Peyer's patch (tissue), 4 donors: Measurements from ENCODE around the gene EYS. TPM values are rescaled to one million over a fixed set of nuclear protein-coding genes. Genes with fewer than 3 reads are reported as not detected.

Experiments used
- DNase-seq, 3 donors: peaks; one replicate each; pipeline ENCODE4 v3.0.0-alpha.2; 2017 to 2019
- H3K27ac ChIP-seq, 4 donors: fragments of 200-600 bp; sonication (generic); one replicate each; pipeline ENCODE4 v1.5.1; 2016 to 2019
- H3K27me3 ChIP-seq, 2 donors: fragments of 200-600 bp; sonication (generic); one replicate each; pipeline ENCODE4 v1.5.1; 2019
- H3K36me3 ChIP-seq, 3 donors: fragments of 200-600 bp; sonication (generic); one replicate each; pipeline ENCODE4 v1.5.1; 2016 to 2019
- H3K4me1 ChIP-seq, 4 donors: fragments of 200-600 bp; sonication (generic); one replicate each; pipeline ENCODE4 v1.5.1; 2016 to 2019
- H3K4me3 ChIP-seq, 4 donors: fragments of 200-600 bp; sonication (generic); 1 replicate in 3 of 4; 2 replicates in 1 of 4; pipeline ENCODE4 v1.5.1; 2016 to 2019; ENCODE audit warnings: mild to moderate bottlenecking in 1 of 4
- H3K9me3 ChIP-seq, 4 donors: fragments of 200-600 bp; sonication (generic); one replicate each; pipeline ENCODE4 v1.5.1; 2016 to 2019; ENCODE audit warnings: mild to moderate bottlenecking in 1 of 4
- POLR2A ChIP-seq, 2 donors: fragments of 450-650 bp; IDR thresholded peaks; one replicate each; pipeline ENCODE4 v1.5.1; 2017; ENCODE audit warnings: antibody characterized with exemption in 2 of 2, mild to moderate bottlenecking in 2 of 2, moderate library complexity in 2 of 2
- total RNA-seq, 4 donors: library from RNA; depleted of rRNA; stranded (reverse); fragments of >200 nt; gene quantifications; one replicate each; pipeline ENCODE4 v1.1.0, GENCODE V29; 2016
- TF ChIP-seq, protein P1 (sequence below), 6 experiments: fragments of 450-650 bp in 4 of 6; fragments of 200-600 bp in 2 of 6; sonication (generic) in 1 of 6; IDR thresholded peaks; one replicate each; pipeline ENCODE4 v1.5.1; 2017 to 2019; ENCODE audit warnings: antibody characterized with exemption in 6 of 6, mild to moderate bottlenecking in 3 of 6, moderate library complexity in 1 of 6

EYS gene
- total RNA-seq, 4 donors from 2014 or later = 0.13 to 1.5 (median 0.35) TPM; not detected in 1

DNA sequence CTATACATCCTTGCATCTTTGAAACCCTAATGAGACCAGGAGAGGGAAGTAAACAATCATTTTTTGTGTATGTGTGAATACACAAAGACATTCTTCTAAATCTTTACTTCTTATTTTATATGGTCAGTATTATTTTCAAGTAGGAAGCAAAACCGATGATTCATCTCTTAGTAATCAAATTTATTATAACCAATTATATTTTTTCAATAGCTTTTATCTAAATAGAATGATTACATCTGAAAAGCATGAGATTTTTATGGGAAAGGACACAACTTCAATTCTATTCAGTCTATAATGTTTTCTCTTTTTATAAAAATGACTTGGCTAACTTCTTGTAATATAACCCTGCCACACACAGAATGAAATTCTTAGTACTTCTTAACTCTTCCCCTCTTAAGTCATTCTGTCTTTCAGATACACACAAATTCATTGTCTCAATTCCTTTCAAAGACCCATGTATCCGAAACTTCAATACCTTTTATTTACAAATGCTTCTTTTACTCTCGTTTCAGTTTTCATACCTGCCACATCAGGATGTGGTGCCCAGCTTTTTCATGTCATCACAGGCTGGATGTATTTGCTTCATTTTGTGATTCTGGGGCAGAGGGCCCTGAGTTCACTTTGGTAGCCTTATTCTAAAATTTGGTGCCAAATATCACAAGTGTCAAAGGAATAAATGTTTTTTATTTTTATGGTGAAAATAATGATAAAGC is 1844.4 kb downstream of the EYS start:
- Histone ChIP-seq H3K36me3 (no peaks in the 10 kb centered on the region), H3K4me1 (no peaks in the 10 kb centered on the region), H3K27me3 (no peaks in the 10 kb centered on the region), H3K27ac (no peak overlapping the region), H3K4me3 (no peak overlapping the region), H3K9me3 (no peaks in the 10 kb centered on the region)
- DNase-seq = no peak
- TF ChIP-seq POLR2A (IDR thresholded peaks at IDR 0.05) = no peak
- TF ChIP-seq, protein P1, sequence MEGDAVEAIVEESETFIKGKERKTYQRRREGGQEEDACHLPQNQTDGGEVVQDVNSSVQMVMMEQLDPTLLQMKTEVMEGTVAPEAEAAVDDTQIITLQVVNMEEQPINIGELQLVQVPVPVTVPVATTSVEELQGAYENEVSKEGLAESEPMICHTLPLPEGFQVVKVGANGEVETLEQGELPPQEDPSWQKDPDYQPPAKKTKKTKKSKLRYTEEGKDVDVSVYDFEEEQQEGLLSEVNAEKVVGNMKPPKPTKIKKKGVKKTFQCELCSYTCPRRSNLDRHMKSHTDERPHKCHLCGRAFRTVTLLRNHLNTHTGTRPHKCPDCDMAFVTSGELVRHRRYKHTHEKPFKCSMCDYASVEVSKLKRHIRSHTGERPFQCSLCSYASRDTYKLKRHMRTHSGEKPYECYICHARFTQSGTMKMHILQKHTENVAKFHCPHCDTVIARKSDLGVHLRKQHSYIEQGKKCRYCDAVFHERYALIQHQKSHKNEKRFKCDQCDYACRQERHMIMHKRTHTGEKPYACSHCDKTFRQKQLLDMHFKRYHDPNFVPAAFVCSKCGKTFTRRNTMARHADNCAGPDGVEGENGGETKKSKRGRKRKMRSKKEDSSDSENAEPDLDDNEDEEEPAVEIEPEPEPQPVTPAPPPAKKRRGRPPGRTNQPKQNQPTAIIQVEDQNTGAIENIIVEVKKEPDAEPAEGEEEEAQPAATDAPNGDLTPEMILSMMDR (IDR thresholded peaks at IDR 0.05) = no peak

DNA sequence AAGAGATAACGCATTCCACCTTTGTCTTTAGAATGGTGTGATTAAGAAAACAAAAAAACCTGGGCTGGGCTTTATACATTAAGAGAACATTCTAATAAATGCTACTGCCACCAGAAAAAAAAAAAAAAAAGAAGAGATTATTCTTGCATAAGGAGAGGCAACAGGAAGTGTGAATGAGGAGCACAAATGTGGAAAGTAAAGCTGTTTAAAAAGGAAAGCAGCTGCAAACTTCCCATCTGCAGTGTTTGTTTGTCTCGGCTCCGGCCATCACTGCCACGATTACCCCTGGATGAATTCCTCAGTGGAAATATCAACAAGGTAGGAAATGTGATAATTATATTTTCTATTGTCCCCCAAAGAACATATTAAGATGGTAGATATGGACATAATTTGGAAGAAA is 1847.5 kb downstream of the EYS start:
- no peaks in the 10 kb centered on the region for H3K27me3 ChIP-seq
- no peaks in the 10 kb centered on the region for H3K4me1 ChIP-seq
- DNase-seq = no peak
- no peaks in the 10 kb centered on the region for H3K9me3 ChIP-seq
- TF ChIP-seq POLR2A (IDR thresholded peaks at IDR 0.05) = no peak
- TF ChIP-seq, protein P1 (IDR thresholded peaks at IDR 0.05) = no peak
- no peaks in the 10 kb centered on the region for H3K36me3 ChIP-seq
- H3K27ac ChIP-seq = no peak overlapping the region
- no peak overlapping the region for H3K4me3 ChIP-seq

GRCh38 chr6:63858691-63859090 is 1848.3 kb downstream of the EYS start:
- H3K27me3 ChIP-seq = no peaks in the 10 kb centered on the region
- no peak overlapping the region for H3K27ac ChIP-seq
- TF ChIP-seq POLR2A (IDR thresholded peaks at IDR 0.05) = no peak
- TF ChIP-seq, protein P1 (IDR thresholded peaks at IDR 0.05) = no peak
- no peaks in the 10 kb centered on the region for H3K9me3 ChIP-seq
- H3K36me3 ChIP-seq = no peaks in the 10 kb centered on the region
- H3K4me1 ChIP-seq = no peaks in the 10 kb centered on the region
- DNase-seq = no peak
- no peak overlapping the region for H3K4me3 ChIP-seq

GRCh38 chr6:63856271-63856670 is 1850.8 kb downstream of the EYS start:
- no peak for DNase-seq
- TF ChIP-seq POLR2A (IDR thresholded peaks at IDR 0.05) = no peak
- TF ChIP-seq, protein P1 (IDR thresholded peaks at IDR 0.05) = no peak
- H3K27ac ChIP-seq = no peak overlapping the region
- no peak overlapping the region for H3K4me3 ChIP-seq
- H3K36me3 ChIP-seq = no peaks in the 10 kb centered on the region
- no peaks in the 10 kb centered on the region for H3K9me3 ChIP-seq
- H3K27me3 ChIP-seq = no peaks in the 10 kb centered on the region
- no peaks in the 10 kb centered on the region for H3K4me1 ChIP-seq

- no peaks in the 10 kb centered on the region for H3K4me1 ChIP-seq
- H3K9me3 ChIP-seq = no peaks in the 10 kb centered on the region
- TF ChIP-seq, protein P1 (IDR thresholded peaks at IDR 0.05) = no peak
- TF ChIP-seq POLR2A (IDR thresholded peaks at IDR 0.05) = no peak
- no peaks in the 10 kb centered on the region for H3K36me3 ChIP-seq
- no peak overlapping the region for H3K4me3 ChIP-seq
- H3K27me3 ChIP-seq = no peaks in the 10 kb centered on the region
- no peak overlapping the region for H3K27ac ChIP-seq
- no peak for DNase-seq
Observed at GRCh38 chr6:63844287-63844686, 1862.7 kb downstream of the EYS start.
